ENCODE results near the gene DGKD.

DGKD gene

GRCh38 chr2:233430081-233430480, 75.8 kb downstream of the DGKD start:
- DNase-seq = no peak

- DNase-seq = no peak
Measured at GRCh38 chr2:233430651-233431050, 76.4 kb downstream of the DGKD start.

- no peak for DNase-seq
Measured at GRCh38 chr2:233433029-233433428, 78.7 kb downstream of the DGKD start.

- no peak for DNase-seq
Measured at GRCh38 chr2:233433794-233434193, 79.5 kb downstream of the DGKD start.

- DNase-seq = no peak
Measured at GRCh38 chr2:233434666-233435330, 80.5 kb downstream of the DGKD start.

GRCh38 chr2:233435436-233436190, 81.3 kb downstream of the DGKD start:
- DNase-seq = no peak

- DNase-seq = no peak
Measured at GRCh38 chr2:233436191-233436581, 81.9 kb downstream of the DGKD start.

- DNase-seq = no peak
Measured at GRCh38 chr2:233436691-233437438, 82.6 kb downstream of the DGKD start.

GRCh38 chr2:233437439-233437955, 83.2 kb downstream of the DGKD start:
- DNase-seq = no peak

GRCh38 chr2:233438573-233439147, 84.4 kb downstream of the DGKD start:
- no peak for DNase-seq

- no peak for DNase-seq
Measured at GRCh38 chr2:233439191-233439590, 84.9 kb downstream of the DGKD start.

- no peak for DNase-seq
Measured at GRCh38 chr2:233440314-233440713, 86.0 kb downstream of the DGKD start.

- DNase-seq = no peak
Measured at GRCh38 chr2:233440714-233441113, 86.4 kb downstream of the DGKD start.

GRCh38 chr2:233441161-233442027, 87.1 kb downstream of the DGKD start:
- DNase-seq = no peak

- no peak for DNase-seq
Measured at GRCh38 chr2:233442028-233442310, 87.7 kb downstream of the DGKD start.

GRCh38 chr2:233443511-233444183, 89.4 kb downstream of the DGKD start:
- peak; percentile 73 for DNase-seq

GRCh38 chr2:233444501-233444900, 90.2 kb downstream of the DGKD start:
- no peak for DNase-seq

- DNase-seq = no peak
Measured at GRCh38 chr2:233445152-233445830, 91.0 kb downstream of the DGKD start.

- DNase-seq = no peak
Measured at GRCh38 chr2:233446121-233446520, 91.8 kb downstream of the DGKD start.

- no peak for DNase-seq
Measured at GRCh38 chr2:233446606-233447305, 92.5 kb downstream of the DGKD start.
